Suprapubic skin (tissue), 3 donors: ENCODE measurements around the gene GPC5.

Experiments used
- CTCF ChIP-seq, 2 donors: fragments of 200-600 bp in 1 of 2; fragments of 450-650 bp in 1 of 2; sonication (generic) in 1 of 2; IDR thresholded peaks; one replicate each; pipeline ENCODE4 v1.5.1; 2016 to 2019; ENCODE audit warnings: antibody characterized with exemption in 2 of 2, mild to moderate bottlenecking in 1 of 2, moderate library complexity in 1 of 2
- POLR2A ChIP-seq, 2 donors: fragments of 450-650 bp; IDR thresholded peaks; one replicate each; pipeline ENCODE4 v1.6.1; 2017; ENCODE audit warnings: antibody characterized with exemption in 2 of 2, mild to moderate bottlenecking in 2 of 2, moderate library complexity in 2 of 2

- TF ChIP-seq CTCF (IDR thresholded peaks at IDR 0.05) (no peak), POLR2A (IDR thresholded peaks at IDR 0.05) (no peak)
These were observed 141.8 kb downstream of the GPC5 start for GRCh38 chr13:91540158-91540736.
